Small intestine (tissue), 7 donors: ENCODE data around the gene HPS3. TPM values are rescaled to one million over a fixed set of nuclear protein-coding genes. Genes with fewer than 3 reads are reported as not detected.
A peak's percentile ranks its signal among the peaks of the same experiment; 100 is the strongest.

Experiments used
- DNase-seq, 2 donors: peaks; one replicate each; pipeline versions ENCODE4 v3.0.0 to v3.0.0-alpha.2; 2013
- FAIRE-seq: peaks from 2 replicates; lab custom pipeline; 2012; peaks lifted over from hg19 to GRCh38; lab: Jason Lieb, UNC
- H3K27ac ChIP-seq, 3 donors: one replicate each; pipeline ENCODE4 v1.5.1; 2013; ENCODE audit warnings: low read length in 2 of 3, mild to moderate bottlenecking in 2 of 3, control low read depth in 1 of 3, inconsistent platforms in 1 of 3, low read depth in 1 of 3, moderate library complexity in 1 of 3
- H3K27me3 ChIP-seq, 3 donors: one replicate each; pipeline ENCODE4 v1.6.1; 2013; ENCODE audit warnings: low read length in 3 of 3, inconsistent platforms in 1 of 3; ENCODE audit not compliant: control insufficient read depth in 3 of 3, insufficient read depth in 3 of 3
- H3K36me3 ChIP-seq, 3 donors: one replicate each; pipeline ENCODE4 v1.6.1; 2013; ENCODE audit warnings: low read length in 3 of 3, inconsistent platforms in 1 of 3, low read depth in 1 of 3, mild to moderate bottlenecking in 1 of 3, moderate library complexity in 1 of 3; ENCODE audit not compliant: control insufficient read depth in 3 of 3, insufficient read depth in 2 of 3
- H3K4me1 ChIP-seq, 3 donors: one replicate each; pipeline ENCODE4 v1.6.1; 2013; ENCODE audit warnings: low read length in 2 of 3, inconsistent platforms in 1 of 3, low read depth in 1 of 3, mild to moderate bottlenecking in 1 of 3, moderate library complexity in 1 of 3; ENCODE audit not compliant: control insufficient read depth in 3 of 3, insufficient read depth in 2 of 3
- H3K4me3 ChIP-seq, 3 donors: one replicate each; pipeline ENCODE4 v1.5.1; 2013; ENCODE audit warnings: low read length in 3 of 3, control low read depth in 1 of 3, inconsistent platforms in 1 of 3, low read depth in 1 of 3, mild to moderate bottlenecking in 1 of 3, moderate library complexity in 1 of 3
- H3K9me3 ChIP-seq, 2 donors: one replicate each; pipeline ENCODE4 v1.6.1; 2013; ENCODE audit warnings: low read depth in 1 of 2, low read length in 1 of 2; ENCODE audit not compliant: control insufficient read depth in 2 of 2, insufficient read depth in 1 of 2
- WGBS, 3 donors: extraction: QIAGEN DNeasy Blood & Tissue Kit; methylation state at CpG; one replicate each; pipeline ENCODE4 v1.1.7; 2013; 5-methylcytosine and 5-hydroxymethylcytosine counted together
- polyA plus RNA-seq, 4 donors: library from polyadenylated mRNA; stranded (reverse) in 3 of 4; unstranded in 1 of 4; fragments of 200-250 nt in 3 of 4; fragments of 120-200 nt in 1 of 4; gene quantifications; one replicate each; pipeline versions ENCODE4 v1.2.1 to v1.2.3, GENCODE V29; 2013
- donor health status: healthy with polysubstance abuse.
- donor health status: control.
- donor health status: control.
- donor health status: Bipolar disorder and iron deficiency.
- donor health status: healthy.

The HPS3 gene
- polyA plus RNA-seq, 4 donors = 7.3 to 32.0 (median 10.2) TPM

GRCh38 chr3:149114458-149114857 is 15.0 kb upstream of the HPS3 start:
- no peaks in the 10 kb centered on the region for H3K9me3 ChIP-seq
- no peak for DNase-seq
- H3K4me3 ChIP-seq = no peak overlapping the region
- peaks cover 0 to 5% (median 0%) of the 10 kb centered on the region in 3 donors for H3K4me1 ChIP-seq
- H3K27ac ChIP-seq = no peak overlapping the region
- WGBS, 3 donors = 80 to 100% (median 87%) methylated on average over 1 of the region's 1 CpG
- FAIRE-seq = no peak
- H3K27me3 ChIP-seq = no peaks in the 10 kb centered on the region
- H3K36me3 ChIP-seq = no peaks in the 10 kb centered on the region

GRCh38 chr3:149115114-149115513 is 14.3 kb upstream of the HPS3 start:
- no peaks in the 10 kb centered on the region for H3K27me3 ChIP-seq
- FAIRE-seq (no peak), DNase-seq (no peak)
- H3K4me1 ChIP-seq = peaks cover 0 to 10% (median 0%) of the 10 kb centered on the region in 3 donors
- H3K9me3 ChIP-seq = no peaks in the 10 kb centered on the region
- WGBS, 3 donors = 78 to 88% (median 85%) methylated on average over 5 of the region's 5 CpGs
- no peaks in the 10 kb centered on the region for H3K36me3 ChIP-seq
- no peak overlapping the region for H3K4me3 ChIP-seq
- H3K27ac ChIP-seq = no peak overlapping the region

GRCh38 chr3:149118724-149119123 is 10.7 kb upstream of the HPS3 start:
- DNase-seq (no peak), FAIRE-seq (no peak)
- 79 to 90% (median 80%) methylated on average over 9 of the region's 9 CpGs for WGBS, 3 donors
- H3K36me3 ChIP-seq = no peaks in the 10 kb centered on the region
- H3K9me3 ChIP-seq = no peaks in the 10 kb centered on the region
- H3K27ac ChIP-seq = no peak overlapping the region
- H3K27me3 ChIP-seq = no peaks in the 10 kb centered on the region
- peaks cover 0 to 10% (median 0%) of the 10 kb centered on the region in 3 donors for H3K4me1 ChIP-seq
- no peak overlapping the region for H3K4me3 ChIP-seq

GRCh38 chr3:149119466-149119865 is 10.0 kb upstream of the HPS3 start:
- DNase-seq = peak in 1 of 2 donors; percentile 57
- Histone ChIP-seq H3K27me3 (no peaks in the 10 kb centered on the region), H3K36me3 (no peaks in the 10 kb centered on the region), H3K9me3 (no peaks in the 10 kb centered on the region), H3K4me1 (peaks cover 0 to 10% (median 0%) of the 10 kb centered on the region in 3 donors), H3K4me3 (no peak overlapping the region), H3K27ac (peak overlapping the region in 1 of 3 donors; percentile 34)
- 63 to 83% (median 77%) methylated on average over 1 of the region's 1 CpG for WGBS, 3 donors
- no peak for FAIRE-seq

- no peaks in the 10 kb centered on the region for H3K9me3 ChIP-seq
- peak; percentile 61 to 69 for DNase-seq
- H3K36me3 ChIP-seq = no peaks in the 10 kb centered on the region
- 17 to 20% (median 19%) methylated on average over 7 of the region's 7 CpGs for WGBS, 3 donors
- H3K27me3 ChIP-seq = no peaks in the 10 kb centered on the region
- H3K4me3 ChIP-seq = no peak overlapping the region
- H3K27ac ChIP-seq = no peak overlapping the region
- no peak for FAIRE-seq
- peaks cover 0 to 10% (median 0%) of the 10 kb centered on the region in 3 donors for H3K4me1 ChIP-seq
Measured at GRCh38 chr3:149120051-149120972, 9.1 kb upstream of the HPS3 start.

- Histone ChIP-seq H3K4me1 (peaks cover 0 to 10% (median 0%) of the 10 kb centered on the region in 3 donors), H3K36me3 (no peaks in the 10 kb centered on the region), H3K9me3 (no peaks in the 10 kb centered on the region), H3K27me3 (peaks cover 0 to 3% (median 0%) of the 10 kb centered on the region in 3 donors), H3K27ac (no peak overlapping the region), H3K4me3 (no peak overlapping the region)
- FAIRE-seq (peak; percentile 55), DNase-seq (no peak)
- 80 to 85% (median 84%) methylated on average over 4 of the region's 4 CpGs for WGBS, 3 donors
Measured at GRCh38 chr3:149122721-149123578, 6.5 kb upstream of the HPS3 start.

- 7 to 13% (median 9%) methylated on average over 4 of the region's 4 CpGs for WGBS, 3 donors
- DNase-seq (no peak), FAIRE-seq (no peak)
- peaks cover 0 to 3% (median 0%) of the 10 kb centered on the region in 3 donors for H3K36me3 ChIP-seq
- H3K4me1 ChIP-seq = peaks cover 5 to 20% (median 9%) of the 10 kb centered on the region in 3 donors
- peaks cover 0 to 3% (median 0%) of the 10 kb centered on the region in 3 donors for H3K27me3 ChIP-seq
- H3K4me3 ChIP-seq = peak overlapping the region in 2 of 3 donors; percentile 83 to 87
- H3K9me3 ChIP-seq = no peaks in the 10 kb centered on the region
- H3K27ac ChIP-seq = peak overlapping the region in 2 of 3 donors; percentile 63 to 95
Measured at GRCh38 chr3:149128821-149129220, 617 bp upstream of the HPS3 start.

GRCh38 chr3:149131589-149131988 is 2.2 kb downstream of the HPS3 start:
- FAIRE-seq = no peak
- Histone ChIP-seq H3K9me3 (no peaks in the 10 kb centered on the region), H3K4me1 (peaks cover 9 to 30% (median 12%) of the 10 kb centered on the region in 3 donors), H3K27me3 (peaks cover 0 to 3% (median 0%) of the 10 kb centered on the region in 3 donors), H3K27ac (peak overlapping the region; percentile 14 to 95 (median 54)), H3K4me3 (peak overlapping the region in 2 of 3 donors; percentile 83 to 87), H3K36me3 (peaks cover 0 to 3% (median 0%) of the 10 kb centered on the region in 3 donors)
- 7 to 32% (median 9%) methylated on average over 4 of the region's 4 CpGs for WGBS, 3 donors
- DNase-seq = peak; percentile 59 to 64
